Measurements from ENCODE around the gene ZNF488.

The ZNF488 gene

DNA sequence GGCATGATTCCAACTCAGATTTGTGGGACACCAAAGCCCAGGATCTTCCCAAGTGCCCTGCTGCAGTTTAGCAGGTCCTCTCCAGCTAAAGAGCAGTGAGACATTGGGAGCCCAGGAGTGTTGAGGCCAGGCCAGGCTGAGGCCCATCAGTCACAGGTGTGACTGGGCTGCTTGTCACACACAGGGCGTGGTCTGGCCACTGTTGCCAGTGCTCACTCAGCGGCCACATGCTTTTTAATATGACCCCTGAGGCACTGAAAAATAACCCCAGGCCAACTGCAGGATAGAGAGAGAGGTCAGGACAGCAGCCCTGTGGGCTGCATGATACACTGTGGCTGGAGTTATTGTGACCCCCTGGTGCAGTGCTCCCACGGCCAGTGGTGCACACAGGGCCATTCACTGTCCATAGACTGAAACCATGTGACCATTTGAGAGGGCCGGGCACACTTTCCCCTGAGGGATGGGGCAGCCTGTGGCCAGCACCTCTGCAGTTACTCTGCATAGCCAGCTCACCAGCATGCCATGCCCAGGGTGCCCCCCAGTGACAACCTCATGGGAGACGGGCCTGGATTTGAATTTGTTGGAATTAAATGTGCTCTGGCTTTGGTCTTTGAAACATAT is 57.7 kb downstream of the ZNF488 start:
- DNase-seq: no peak

DNA sequence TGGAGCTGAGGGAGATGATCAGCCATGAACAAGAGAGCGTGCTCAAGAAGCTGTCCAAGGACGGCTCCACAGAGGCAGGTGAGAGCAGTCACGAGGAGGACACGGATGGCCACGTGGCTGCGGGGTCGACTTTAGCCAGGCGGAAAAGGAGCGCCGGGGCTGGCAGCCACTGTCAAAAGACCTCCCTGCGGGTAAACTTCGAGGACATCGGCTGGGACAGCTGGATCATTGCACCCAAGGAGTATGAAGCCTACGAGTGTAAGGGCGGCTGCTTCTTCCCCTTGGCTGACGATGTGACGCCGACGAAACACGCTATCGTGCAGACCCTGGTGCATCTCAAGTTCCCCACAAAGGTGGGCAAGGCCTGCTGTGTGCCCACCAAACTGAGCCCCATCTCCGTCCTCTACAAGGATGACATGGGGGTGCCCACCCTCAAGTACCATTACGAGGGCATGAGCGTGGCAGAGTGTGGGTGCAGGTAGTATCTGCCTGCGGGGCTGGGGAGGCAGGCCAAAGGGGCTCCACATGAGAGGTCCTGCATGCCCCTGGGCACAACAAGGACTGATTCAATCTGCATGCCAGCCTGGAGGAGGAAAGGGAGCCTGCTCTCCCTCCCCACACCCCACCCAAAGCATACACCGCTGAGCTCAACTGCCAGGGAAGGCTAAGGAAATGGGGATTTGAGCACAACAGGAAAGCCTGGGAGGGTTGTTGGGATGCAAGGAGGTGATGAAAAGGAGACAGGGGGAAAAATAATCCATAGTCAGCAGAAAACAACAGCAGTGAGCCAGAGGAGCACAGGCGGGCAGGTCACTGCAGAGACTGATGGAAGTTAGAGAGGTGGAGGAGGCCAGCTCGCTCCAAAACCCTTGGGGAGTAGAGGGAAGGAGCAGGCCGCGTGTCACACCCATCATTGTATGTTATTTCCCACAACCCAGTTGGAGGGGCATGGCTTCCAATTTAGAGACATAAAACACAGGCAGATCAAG is 58.5 kb downstream of the ZNF488 start:
- DNase-seq: no peak

DNA sequence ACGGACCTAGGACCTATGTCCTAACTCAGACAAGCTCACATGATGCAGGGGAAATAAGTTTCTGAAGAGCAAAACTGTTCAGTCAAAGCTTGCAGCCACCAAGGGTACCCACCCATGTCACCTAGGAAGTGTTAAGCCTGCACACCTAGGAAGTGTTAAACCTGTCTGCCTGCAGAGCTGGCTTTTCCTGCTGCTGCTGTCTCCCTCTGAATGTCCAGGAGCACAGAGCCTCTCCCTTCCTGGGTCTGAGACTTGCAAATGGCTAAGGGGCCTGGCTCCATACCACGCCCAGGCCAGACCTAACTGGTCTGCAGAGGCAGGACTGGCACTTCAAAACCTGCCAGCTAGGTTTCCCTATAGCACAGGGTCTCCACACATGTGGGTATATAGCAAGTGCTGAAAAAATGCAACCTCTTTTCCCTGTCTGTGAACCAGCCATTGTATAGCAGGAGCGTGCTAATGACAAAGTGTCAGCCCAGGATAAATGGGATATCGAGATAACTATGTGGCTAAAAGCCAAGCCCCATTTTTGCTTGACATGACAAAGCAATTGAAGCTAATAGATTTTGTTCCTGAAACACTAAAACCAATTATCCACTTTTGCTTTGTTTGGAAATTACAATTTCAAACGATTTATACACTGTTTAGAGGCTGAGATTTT is 60.3 kb downstream of the ZNF488 start:
- DNase-seq: no peak

DNA sequence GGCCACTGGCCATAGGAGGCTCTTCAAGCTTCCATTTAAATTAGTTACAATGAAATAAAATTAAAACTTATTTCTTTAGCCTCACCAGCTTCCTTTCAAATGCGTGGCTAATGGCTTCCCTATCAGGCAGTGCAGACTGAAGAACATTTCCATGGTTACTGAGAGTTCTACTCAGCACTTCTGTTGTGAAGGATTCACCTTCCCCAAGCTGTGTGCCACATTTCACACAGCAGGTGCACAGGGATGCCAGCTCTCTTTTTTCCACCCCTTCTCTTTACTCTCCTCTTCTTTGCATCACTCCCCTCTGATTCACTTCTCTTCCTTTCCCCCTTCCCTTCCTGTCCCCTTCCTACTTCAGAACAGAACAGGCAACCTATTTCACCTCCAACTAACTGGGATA is 61.0 kb downstream of the ZNF488 start:
- no peak for DNase-seq

DNA sequence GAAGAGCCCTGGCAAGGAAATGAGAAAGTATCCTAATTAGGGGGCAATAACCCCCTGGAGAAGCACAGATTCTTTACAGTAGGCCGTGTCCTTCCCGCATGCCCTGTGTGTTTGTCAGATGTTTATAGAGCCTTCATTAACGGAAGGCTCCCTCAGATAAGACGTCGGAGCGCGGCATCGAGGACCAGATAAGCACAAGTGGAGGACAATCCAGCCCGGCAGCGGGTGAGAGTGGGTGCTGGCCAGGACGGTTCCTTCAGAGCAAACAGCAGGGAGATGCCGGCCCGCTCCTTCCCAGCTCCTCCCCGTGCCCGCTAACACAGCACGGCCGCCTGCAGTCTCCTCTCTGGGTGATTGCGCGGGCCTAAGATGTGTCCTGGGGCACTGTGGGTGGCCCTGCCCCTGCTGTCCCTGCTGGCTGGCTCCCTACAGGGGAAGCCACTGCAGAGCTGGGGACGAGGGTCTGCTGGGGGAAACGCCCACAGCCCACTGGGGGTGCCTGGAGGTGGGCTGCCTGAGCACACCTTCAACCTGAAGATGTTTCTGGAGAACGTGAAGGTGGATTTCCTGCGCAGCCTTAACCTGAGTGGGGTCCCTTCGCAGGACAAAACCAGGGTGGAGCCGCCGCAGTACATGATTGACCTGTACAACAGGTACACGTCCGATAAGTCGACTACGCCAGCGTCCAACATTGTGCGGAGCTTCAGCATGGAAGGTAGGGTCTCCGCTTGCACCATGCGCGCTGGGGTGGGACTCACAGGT is 61.6 kb downstream of the ZNF488 start, which contains the start of gene GDF2:
Gene GDF2 (plus strand): TSS at position 155 of the 762 bp plus-strand sequence. CDS start 215 bp downstream, at position 370.
- no peak for DNase-seq

DNA sequence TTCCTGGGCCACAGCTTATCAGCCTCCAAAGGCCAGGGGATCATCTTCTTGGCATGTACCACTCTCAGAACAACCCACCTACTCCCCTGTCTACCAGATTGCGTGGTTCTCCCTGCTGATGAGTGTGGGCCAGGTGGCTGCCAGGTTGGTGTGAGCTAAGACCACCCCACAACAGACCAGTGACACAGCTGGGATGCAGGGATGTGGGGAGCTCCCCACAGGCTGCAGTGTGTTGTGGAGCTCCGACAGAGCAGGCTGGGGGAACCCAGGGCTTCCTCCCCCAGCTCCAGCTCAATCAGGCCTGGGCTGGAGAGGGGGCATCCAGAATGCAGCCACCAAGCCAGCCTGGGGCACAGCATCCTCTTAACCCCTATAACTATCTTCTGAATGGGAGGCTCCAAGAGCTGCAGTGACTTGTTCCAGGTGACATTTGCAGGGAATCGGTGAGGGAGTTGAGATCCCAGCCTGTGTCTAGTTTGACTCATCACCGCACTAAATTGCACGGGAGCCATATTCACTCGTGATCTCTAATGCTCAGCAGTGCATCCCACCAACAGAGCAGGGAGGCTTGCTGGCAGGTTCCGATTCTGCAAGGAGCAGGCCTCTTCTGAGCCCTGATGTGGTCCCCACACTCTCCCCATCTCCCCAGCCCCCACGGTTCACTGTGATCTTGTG is 62.4 kb downstream of the ZNF488 start:
- no peak for DNase-seq

DNA sequence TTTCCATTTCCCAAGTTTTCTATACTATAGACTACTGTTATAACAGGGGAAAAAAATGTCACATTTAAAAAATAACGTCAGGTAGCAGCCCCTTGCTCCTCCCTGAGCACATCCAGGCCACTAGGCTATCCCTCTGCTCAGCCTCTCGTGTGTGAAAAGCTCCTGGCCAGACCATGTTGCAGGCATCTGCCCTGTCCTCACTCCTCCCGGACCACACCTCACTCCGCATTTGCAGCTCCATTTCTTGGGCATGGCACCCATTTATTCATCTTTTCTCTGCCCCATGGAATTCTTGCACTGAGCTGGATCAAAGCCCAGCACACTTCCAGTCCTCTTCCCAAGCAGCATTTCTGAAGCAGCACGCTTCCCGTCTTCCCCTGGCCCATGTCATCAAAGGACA is 63.3 kb downstream of the ZNF488 start:
- DNase-seq: no peak

DNA sequence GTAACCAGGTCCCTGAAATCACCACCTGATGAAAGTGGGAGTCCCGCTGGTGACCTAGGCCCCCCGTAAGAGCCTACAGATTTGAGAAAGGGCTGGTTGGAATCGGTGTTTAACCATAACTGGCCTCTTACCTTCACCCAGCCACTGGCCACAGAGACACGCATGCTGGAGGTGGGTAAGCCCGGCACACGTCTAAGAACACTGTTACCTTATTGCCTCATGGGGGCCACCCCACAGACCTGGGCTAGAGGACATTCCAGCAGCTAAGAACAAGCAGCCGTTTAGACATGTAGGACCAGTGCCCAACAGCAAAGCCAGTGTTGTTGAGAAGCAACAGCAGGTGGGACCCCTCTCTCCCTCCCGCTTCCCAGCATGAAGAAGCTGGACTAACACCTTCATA is 64.3 kb downstream of the ZNF488 start:
- DNase-seq: no peak

DNA sequence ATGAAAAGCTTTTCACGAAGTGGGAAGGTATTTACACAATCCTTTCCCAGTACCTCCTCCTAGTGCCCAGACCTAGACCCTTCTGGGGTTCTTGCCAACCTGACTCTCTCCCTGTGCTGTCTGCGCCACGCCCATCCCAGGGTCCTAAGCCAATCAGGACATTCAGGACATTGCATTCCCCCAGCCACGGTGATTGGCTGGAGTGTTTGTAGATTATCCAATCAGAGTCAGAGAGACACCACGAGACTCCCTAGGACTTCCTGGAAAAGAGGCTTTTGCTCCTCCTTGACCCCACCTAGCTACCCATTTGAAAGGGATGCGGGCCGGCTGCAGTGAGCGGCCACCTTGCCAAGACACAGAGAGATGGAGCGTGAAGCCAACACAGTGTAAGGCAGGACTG is 65.4 kb downstream of the ZNF488 start:
- peak in 1 of 2 experiments; percentile 0 for DNase-seq

DNA sequence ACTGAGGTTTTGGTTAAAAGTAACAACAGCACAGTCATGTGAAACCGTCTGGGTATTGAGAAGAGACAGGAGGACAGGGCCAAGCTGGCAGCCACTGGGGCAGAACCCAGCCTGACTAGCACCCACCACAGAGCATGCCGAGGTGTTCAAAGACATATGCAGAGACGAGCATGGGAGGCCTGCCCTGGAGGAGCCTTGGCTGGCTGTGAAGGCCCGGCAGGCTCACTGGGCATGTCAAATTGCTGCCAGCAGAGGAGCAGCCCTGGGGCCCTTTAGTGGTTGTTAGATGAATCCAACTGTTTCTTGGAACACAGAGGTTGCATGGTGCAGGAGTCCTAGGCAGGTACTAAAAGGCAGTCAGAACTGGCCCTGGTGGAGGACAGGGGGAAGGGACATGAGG is 66.8 kb downstream of the ZNF488 start:
- DNase-seq: no peak

DNA sequence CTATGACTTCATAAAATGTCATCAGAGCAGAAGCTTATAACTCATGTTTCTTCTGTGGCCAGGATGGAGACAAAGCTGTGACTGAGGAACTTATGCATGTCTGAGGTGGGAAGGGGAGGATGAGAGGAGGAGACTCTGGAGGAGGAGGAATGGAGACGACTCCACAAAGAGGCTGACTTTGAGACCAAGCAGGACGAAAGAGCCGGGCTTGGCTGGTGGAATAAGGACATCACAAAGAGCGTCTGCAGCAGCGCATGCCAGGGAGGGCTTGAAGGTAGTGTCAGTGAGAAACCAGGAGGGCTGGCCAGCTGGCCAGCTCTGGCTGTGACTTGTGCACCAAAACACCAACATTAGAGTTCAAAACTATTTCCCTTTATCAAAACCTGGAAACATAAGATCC is 68.0 kb downstream of the ZNF488 start:
- no peak for DNase-seq
